Measurements from ENCODE around the gene CD164L2.
"Not testable (repeated sequence)": the region's sequence is repeated elsewhere in the genome, so short reads cannot be mapped to it uniquely, and the experiment has no call there.

Gene CD164L2

GRCh38 chr1:27383039-27383605, at the start of gene CD164L2:
CD164L2 (minus strand) TSS chr1:27383333; CDS start chr1:27383239, 94 bp downstream.
- no peak within 1 kb of the TSS for H3K27ac Mint-ChIP-seq
- ATAC-seq (peak; percentile 27), DNase-seq (no peak)
- H3K27me3 Mint-ChIP-seq, result peaks cover 24% of the 10 kb centered on the region
- no peak within 1 kb of the TSS for H3K4me3 Mint-ChIP-seq
- no peaks in the 10 kb centered on the region for H3K4me1 Mint-ChIP-seq
- H3K9me3 Mint-ChIP-seq, result no peaks in the 10 kb centered on the region

GRCh38 chr1:27432725-27433124, 49.6 kb upstream of the CD164L2 start:
- peaks cover 89% of the 10 kb centered on the region for H3K4me1 Mint-ChIP-seq
- DNase-seq, H3K9me3 Mint-ChIP-seq, H3K27ac Mint-ChIP-seq, ATAC-seq, H3K27me3 Mint-ChIP-seq, H3K4me3 Mint-ChIP-seq: not testable (repeated sequence)

GRCh38 chr1:27431601-27431940, 48.4 kb upstream of the CD164L2 start:
- DNase-seq (no peak), ATAC-seq (no peak)
- Mint-ChIP-seq H3K9me3 (no peaks in the 10 kb centered on the region), H3K4me1 (peaks cover 88% of the 10 kb centered on the region), H3K27me3 (no peaks in the 10 kb centered on the region), H3K27ac (peak overlapping the region in 1 of 2 donors; percentile 94), H3K4me3 (no peak overlapping the region)

- Mint-ChIP-seq H3K27me3 (no peaks in the 10 kb centered on the region), H3K27ac (peak overlapping the region in 1 of 2 donors; percentile 94), H3K9me3 (no peaks in the 10 kb centered on the region), H3K4me3 (peak overlapping the region; percentile 37 to 63), H3K4me1 (peaks cover 83% of the 10 kb centered on the region)
- ATAC-seq (peak; percentile 66), DNase-seq (no peak)
Observed at GRCh38 chr1:27430903-27431600, 47.9 kb upstream of the CD164L2 start.

- no peaks in the 10 kb centered on the region for H3K9me3 Mint-ChIP-seq
- H3K27me3 Mint-ChIP-seq, result no peaks in the 10 kb centered on the region
- no peak for DNase-seq
- H3K27ac Mint-ChIP-seq, result peak overlapping the region; percentile 39 to 72
- H3K4me1 Mint-ChIP-seq, result peaks cover 73% of the 10 kb centered on the region
- H3K4me3 Mint-ChIP-seq, result peak overlapping the region; percentile 72 to 85
- no peak for ATAC-seq
Observed at GRCh38 chr1:27429029-27429425, 45.9 kb upstream of the CD164L2 start.

- H3K27ac Mint-ChIP-seq, result peak overlapping the region; percentile 60 to 81
- no peaks in the 10 kb centered on the region for H3K27me3 Mint-ChIP-seq
- peaks cover 73% of the 10 kb centered on the region for H3K4me1 Mint-ChIP-seq
- ATAC-seq (peak; percentile 71), DNase-seq (no peak)
- H3K9me3 Mint-ChIP-seq, result no peaks in the 10 kb centered on the region
- H3K4me3 Mint-ChIP-seq, result peak overlapping the region; percentile 72 to 85
Observed at GRCh38 chr1:27428316-27429028, 45.3 kb upstream of the CD164L2 start.

- H3K27me3 Mint-ChIP-seq, result no peaks in the 10 kb centered on the region
- DNase-seq (no peak), ATAC-seq (no peak)
- no peaks in the 10 kb centered on the region for H3K9me3 Mint-ChIP-seq
- peak overlapping the region; percentile 60 to 81 for H3K27ac Mint-ChIP-seq
- H3K4me3 Mint-ChIP-seq, result peak overlapping the region; percentile 72 to 85
- peaks cover 71% of the 10 kb centered on the region for H3K4me1 Mint-ChIP-seq
Observed at GRCh38 chr1:27427816-27428315, 44.7 kb upstream of the CD164L2 start.

GRCh38 chr1:27427329-27427728, 44.2 kb upstream of the CD164L2 start:
- Mint-ChIP-seq H3K27ac (peak overlapping the region in 1 of 2 donors; percentile 59), H3K4me3 (no peak overlapping the region), H3K9me3 (no peaks in the 10 kb centered on the region), H3K27me3 (no peaks in the 10 kb centered on the region), H3K4me1 (peaks cover 76% of the 10 kb centered on the region)
- ATAC-seq, result no peak
- DNase-seq, result no peak

GRCh38 chr1:27423709-27424108, 40.6 kb upstream of the CD164L2 start:
- H3K4me1 Mint-ChIP-seq, result peaks cover 70% of the 10 kb centered on the region
- DNase-seq (no peak), ATAC-seq (no peak)
- H3K27me3 Mint-ChIP-seq, result no peaks in the 10 kb centered on the region
- no peaks in the 10 kb centered on the region for H3K9me3 Mint-ChIP-seq
- no peak overlapping the region for H3K4me3 Mint-ChIP-seq
- H3K27ac Mint-ChIP-seq, result no peak overlapping the region

- H3K27ac Mint-ChIP-seq, result peak overlapping the region; percentile 49 to 94
- peak; percentile 97 for ATAC-seq
- no peaks in the 10 kb centered on the region for H3K27me3 Mint-ChIP-seq
- H3K9me3 Mint-ChIP-seq, result no peaks in the 10 kb centered on the region
- peak overlapping the region; percentile 5 to 48 for H3K4me3 Mint-ChIP-seq
- peak; percentile 45 to 85 for DNase-seq
- H3K4me1 Mint-ChIP-seq, result peaks cover 67% of the 10 kb centered on the region
Observed at GRCh38 chr1:27418326-27419185, 35.4 kb upstream of the CD164L2 start.

GRCh38 chr1:27417713-27418112, 34.6 kb upstream of the CD164L2 start:
- Mint-ChIP-seq H3K4me1 (peaks cover 61% of the 10 kb centered on the region), H3K9me3 (no peaks in the 10 kb centered on the region), H3K27ac (peak overlapping the region; percentile 49 to 94), H3K4me3 (no peak overlapping the region), H3K27me3 (no peaks in the 10 kb centered on the region)
- DNase-seq (no peak), ATAC-seq (no peak)

- H3K4me1 Mint-ChIP-seq, result peaks cover 51% of the 10 kb centered on the region
- no peaks in the 10 kb centered on the region for H3K27me3 Mint-ChIP-seq
- H3K27ac Mint-ChIP-seq, result peak overlapping the region; percentile 34 to 40
- DNase-seq (peak; percentile 52 to 70), ATAC-seq (peak; percentile 77)
- no peak overlapping the region for H3K4me3 Mint-ChIP-seq
- H3K9me3 Mint-ChIP-seq, result no peaks in the 10 kb centered on the region
Observed at GRCh38 chr1:27416387-27417111, 33.4 kb upstream of the CD164L2 start.

- Mint-ChIP-seq H3K27me3 (no peaks in the 10 kb centered on the region), H3K4me1 (peaks cover 36% of the 10 kb centered on the region), H3K4me3 (no peak overlapping the region), H3K9me3 (no peaks in the 10 kb centered on the region), H3K27ac (no peak overlapping the region)
- no peak for DNase-seq
- ATAC-seq, result no peak
Observed at GRCh38 chr1:27414091-27414490, 31.0 kb upstream of the CD164L2 start.

- H3K27ac Mint-ChIP-seq, result peak overlapping the region in 1 of 2 donors; percentile 33
- ATAC-seq, result no peak
- H3K9me3 Mint-ChIP-seq, result no peaks in the 10 kb centered on the region
- DNase-seq, result no peak
- H3K4me1 Mint-ChIP-seq, result peaks cover 26% of the 10 kb centered on the region
- H3K4me3 Mint-ChIP-seq, result no peak overlapping the region
- H3K27me3 Mint-ChIP-seq, result no peaks in the 10 kb centered on the region
Observed at GRCh38 chr1:27413004-27413403, 29.9 kb upstream of the CD164L2 start.

- no peak overlapping the region for H3K27ac Mint-ChIP-seq
- peaks cover 21% of the 10 kb centered on the region for H3K4me1 Mint-ChIP-seq
- no peaks in the 10 kb centered on the region for H3K9me3 Mint-ChIP-seq
- ATAC-seq, result no peak
- H3K27me3 Mint-ChIP-seq, result no peaks in the 10 kb centered on the region
- no peak for DNase-seq
- H3K4me3 Mint-ChIP-seq, result no peak overlapping the region
Observed at GRCh38 chr1:27412502-27412901, 29.4 kb upstream of the CD164L2 start.
